ENCODE data around the gene LYZL6. TPM values are rescaled to one million over a fixed set of nuclear protein-coding genes. Genes with fewer than 3 reads are reported as not detected.

Gene LYZL6
- total and polyA plus RNA-seq, 2 experiments from 2014 or later, result not detected

DNA sequence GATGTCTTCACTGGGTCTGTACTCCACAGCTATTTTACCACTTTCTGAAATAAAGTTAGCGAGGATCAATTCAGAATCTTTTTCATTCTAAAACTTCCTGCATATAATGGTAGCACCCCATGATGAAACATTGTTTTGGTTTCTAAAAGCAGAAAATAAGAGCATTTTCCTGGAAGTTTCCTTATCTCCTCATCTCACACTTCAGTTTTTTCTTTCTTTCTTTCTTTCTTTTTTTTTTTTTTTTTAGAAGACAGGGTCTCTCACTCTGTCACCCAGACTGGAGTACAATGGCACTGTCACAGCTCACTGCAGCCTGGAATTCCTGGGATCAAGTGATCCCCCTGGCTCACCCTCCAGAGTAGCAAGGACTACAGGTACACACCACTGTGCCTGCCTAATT, 23.3 kb downstream of the LYZL6 start:
- TF ChIP-seq, protein P1, sequence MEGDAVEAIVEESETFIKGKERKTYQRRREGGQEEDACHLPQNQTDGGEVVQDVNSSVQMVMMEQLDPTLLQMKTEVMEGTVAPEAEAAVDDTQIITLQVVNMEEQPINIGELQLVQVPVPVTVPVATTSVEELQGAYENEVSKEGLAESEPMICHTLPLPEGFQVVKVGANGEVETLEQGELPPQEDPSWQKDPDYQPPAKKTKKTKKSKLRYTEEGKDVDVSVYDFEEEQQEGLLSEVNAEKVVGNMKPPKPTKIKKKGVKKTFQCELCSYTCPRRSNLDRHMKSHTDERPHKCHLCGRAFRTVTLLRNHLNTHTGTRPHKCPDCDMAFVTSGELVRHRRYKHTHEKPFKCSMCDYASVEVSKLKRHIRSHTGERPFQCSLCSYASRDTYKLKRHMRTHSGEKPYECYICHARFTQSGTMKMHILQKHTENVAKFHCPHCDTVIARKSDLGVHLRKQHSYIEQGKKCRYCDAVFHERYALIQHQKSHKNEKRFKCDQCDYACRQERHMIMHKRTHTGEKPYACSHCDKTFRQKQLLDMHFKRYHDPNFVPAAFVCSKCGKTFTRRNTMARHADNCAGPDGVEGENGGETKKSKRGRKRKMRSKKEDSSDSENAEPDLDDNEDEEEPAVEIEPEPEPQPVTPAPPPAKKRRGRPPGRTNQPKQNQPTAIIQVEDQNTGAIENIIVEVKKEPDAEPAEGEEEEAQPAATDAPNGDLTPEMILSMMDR (IDR thresholded peaks at IDR 0.05; ENCODE audit: low read depth, low read length), result no peak
- DNase-seq (ENCODE audit: low read depth in 1 of 2, low spot score in 1 of 2), result no peak

DNA sequence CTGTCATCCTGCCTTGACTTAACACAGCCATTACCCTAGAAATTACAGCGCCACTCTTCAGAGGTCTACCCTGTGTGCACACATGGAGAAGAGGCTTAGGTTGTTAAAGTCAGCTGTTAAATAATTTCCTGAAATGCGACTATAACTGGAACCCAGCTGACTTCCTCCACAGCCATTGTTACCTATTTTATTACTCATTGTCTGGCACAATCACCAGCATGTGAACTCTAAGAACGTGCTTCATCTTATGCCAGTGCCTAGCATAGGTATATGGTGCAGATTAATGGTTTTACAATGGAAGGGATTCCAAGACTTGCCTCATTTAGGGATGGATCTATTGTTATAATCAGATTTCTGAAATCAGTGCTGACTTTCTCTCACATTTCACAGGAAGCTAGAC, 24.8 kb downstream of the LYZL6 start:
- no peak overlapping the region for H3K27ac ChIP-seq

More for the DNA sequence above, 23.3 kb downstream of the LYZL6 start:
- no peak overlapping the region for H3K27ac ChIP-seq
- H3K4me1 ChIP-seq (ENCODE audit: low read depth), result no peaks in the 10 kb centered on the region
- H3K27me3 ChIP-seq, result no peaks in the 10 kb centered on the region
- H3K36me3 ChIP-seq, result no peaks in the 10 kb centered on the region
- no peaks in the 10 kb centered on the region for H3K9me3 ChIP-seq (ENCODE audit: low read depth)
- H3K4me3 ChIP-seq, result no peak overlapping the region

DNA sequence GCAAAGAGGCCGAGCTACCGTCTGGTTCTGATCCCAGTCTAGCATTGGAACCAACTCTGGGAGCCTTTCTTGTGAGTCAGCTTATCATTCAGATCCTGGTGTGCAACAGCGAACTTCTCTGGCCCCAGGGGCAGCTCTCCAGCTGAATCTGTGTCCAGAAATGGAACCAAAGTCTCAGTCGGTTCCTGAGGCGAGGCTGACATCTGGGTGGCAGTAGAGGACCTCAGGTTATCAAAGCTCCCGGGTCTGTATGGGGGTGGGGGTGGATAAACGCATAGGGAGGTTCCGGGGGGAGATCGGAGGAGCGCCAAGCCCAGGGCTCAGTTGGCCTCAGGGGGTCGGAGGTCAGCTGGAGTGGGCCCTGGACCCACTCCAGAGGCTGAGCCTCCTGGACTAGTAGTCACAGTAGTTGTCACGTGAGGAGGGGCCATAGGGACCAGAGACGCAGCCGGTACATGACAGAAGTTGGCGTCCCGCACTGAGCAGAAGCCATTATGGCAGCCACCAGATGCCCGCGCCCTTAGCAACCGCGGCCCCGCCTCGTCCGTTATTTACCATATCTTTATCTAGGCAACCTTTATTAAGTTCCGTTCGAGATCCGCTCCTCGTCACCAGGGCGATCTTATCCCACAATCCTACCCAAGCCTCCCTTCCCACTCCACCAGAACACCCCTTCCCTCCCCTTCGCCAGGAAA, 25.8 kb downstream of the LYZL6 start:
- no peaks in the 10 kb centered on the region for H3K9me3 ChIP-seq (ENCODE audit: low read depth)
- H3K36me3 ChIP-seq, result no peaks in the 10 kb centered on the region
- H3K27me3 ChIP-seq, result no peaks in the 10 kb centered on the region
- no peak overlapping the region for H3K4me3 ChIP-seq
- H3K27ac ChIP-seq, result no peak overlapping the region
- TF ChIP-seq, protein P1 (IDR thresholded peaks at IDR 0.05; ENCODE audit: low read depth, low read length), result no peak
- no peaks in the 10 kb centered on the region for H3K4me1 ChIP-seq (ENCODE audit: low read depth)
- DNase-seq (ENCODE audit: low read depth in 1 of 2, low spot score in 1 of 2), result no peak

More for the DNA sequence above, 24.8 kb downstream of the LYZL6 start:
- H3K36me3 ChIP-seq, result no peaks in the 10 kb centered on the region
- H3K4me1 ChIP-seq (ENCODE audit: low read depth), result no peaks in the 10 kb centered on the region
- no peak for DNase-seq (ENCODE audit: low read depth in 1 of 2, low spot score in 1 of 2)
- TF ChIP-seq, protein P1 (IDR thresholded peaks at IDR 0.05; ENCODE audit: low read depth, low read length), result no peak
- no peak overlapping the region for H3K4me3 ChIP-seq
- no peaks in the 10 kb centered on the region for H3K27me3 ChIP-seq
- no peaks in the 10 kb centered on the region for H3K9me3 ChIP-seq (ENCODE audit: low read depth)

DNA sequence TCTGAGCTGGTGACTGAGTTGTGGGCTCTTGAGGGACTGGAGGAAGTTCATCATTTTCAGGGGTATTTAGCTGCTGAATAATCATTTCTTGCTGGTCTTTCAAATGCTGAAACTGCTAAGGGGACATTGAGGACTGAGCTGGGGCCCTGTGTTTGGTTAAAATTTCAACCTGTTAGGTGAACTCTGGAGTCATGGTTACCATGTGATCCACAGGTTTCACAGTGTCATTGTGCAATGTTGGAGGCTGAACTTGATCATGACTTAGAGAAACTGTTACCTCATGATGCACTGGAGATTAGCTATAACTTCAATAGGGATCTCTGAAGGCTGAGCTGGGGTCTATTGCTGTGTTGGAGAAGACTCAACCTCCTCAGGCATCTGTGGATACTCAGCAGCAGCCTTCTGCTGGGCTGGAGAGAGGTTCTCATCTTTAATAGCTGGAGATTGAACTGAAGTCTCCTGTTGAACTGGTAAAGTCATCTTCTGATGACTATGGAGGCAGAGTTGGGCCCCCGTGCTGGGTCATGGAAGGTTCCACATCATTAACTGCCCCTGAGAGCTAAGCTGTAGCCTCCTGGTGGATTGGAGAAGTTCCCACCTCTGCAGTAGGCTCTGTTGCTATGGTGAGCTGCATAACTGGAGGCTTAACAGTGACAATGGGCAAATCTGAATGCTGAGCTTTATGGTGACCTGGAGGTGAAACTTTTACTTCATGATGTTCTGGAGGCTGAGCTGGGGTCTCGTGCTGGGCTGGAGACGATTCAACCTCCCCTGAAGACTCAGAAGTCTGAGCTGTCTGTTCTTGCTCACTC, 28.2 kb downstream of the LYZL6 start:
- H3K27me3 ChIP-seq, result no peaks in the 10 kb centered on the region
- H3K27ac ChIP-seq, result no peak overlapping the region
- H3K4me3 ChIP-seq, result no peak overlapping the region
- no peaks in the 10 kb centered on the region for H3K4me1 ChIP-seq (ENCODE audit: low read depth)
- no peak for DNase-seq (ENCODE audit: low read depth in 1 of 2, low spot score in 1 of 2)
- H3K9me3 ChIP-seq (ENCODE audit: low read depth), result no peaks in the 10 kb centered on the region
- TF ChIP-seq, protein P1 (IDR thresholded peaks at IDR 0.05; ENCODE audit: low read depth, low read length), result no peak
- H3K36me3 ChIP-seq, result no peaks in the 10 kb centered on the region

DNA sequence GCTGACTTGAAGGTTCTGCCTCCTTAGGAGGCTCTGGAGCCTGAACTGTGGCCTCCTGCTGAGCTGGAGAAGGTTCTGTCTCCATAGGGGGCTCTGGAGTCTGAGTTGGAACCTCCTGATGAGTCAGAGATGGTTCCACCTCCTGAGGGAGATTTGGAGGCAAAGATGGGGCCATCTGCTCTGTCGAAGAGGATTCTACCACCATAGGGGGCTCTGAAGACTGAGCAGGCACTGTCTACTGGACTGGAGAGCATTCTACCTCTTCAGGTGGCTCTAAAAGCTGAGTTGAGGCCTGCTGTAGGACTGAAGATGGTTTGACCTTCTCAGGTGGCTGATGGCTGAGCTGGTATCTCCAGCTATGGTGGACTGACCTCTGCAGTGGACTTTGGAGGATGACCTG, 29.2 kb downstream of the LYZL6 start:
- DNase-seq (ENCODE audit: low read depth in 1 of 2, low spot score in 1 of 2), result no peak
- no peak overlapping the region for H3K27ac ChIP-seq

More for the DNA sequence above, 29.2 kb downstream of the LYZL6 start:
- Histone ChIP-seq H3K4me3 (no peak overlapping the region), H3K36me3 (no peaks in the 10 kb centered on the region), H3K4me1 (ENCODE audit: low read depth) (no peaks in the 10 kb centered on the region), H3K9me3 (ENCODE audit: low read depth) (no peaks in the 10 kb centered on the region), H3K27me3 (no peaks in the 10 kb centered on the region)
- TF ChIP-seq, protein P1 (IDR thresholded peaks at IDR 0.05; ENCODE audit: low read depth, low read length), result no peak
